IPS-NIHi7 (cell line): ENCODE measurements around the gene GNG13.
"Not testable (repeated sequence)": the region's sequence is repeated elsewhere in the genome, so short reads cannot be mapped to it uniquely, and the experiment has no call there.

ENCODE experiments used
- DNase-seq: peaks from one replicate; pipeline ENCODE4 v3.0.0; 2012; ENCODE audit warnings: mixed read lengths; ENCODE audit errors: extremely low spot score

The GNG13 gene

GRCh38 chr16:831571-832413 lies 31.3 kb upstream of the GNG13 start:
- no peak for DNase-seq

DNA sequence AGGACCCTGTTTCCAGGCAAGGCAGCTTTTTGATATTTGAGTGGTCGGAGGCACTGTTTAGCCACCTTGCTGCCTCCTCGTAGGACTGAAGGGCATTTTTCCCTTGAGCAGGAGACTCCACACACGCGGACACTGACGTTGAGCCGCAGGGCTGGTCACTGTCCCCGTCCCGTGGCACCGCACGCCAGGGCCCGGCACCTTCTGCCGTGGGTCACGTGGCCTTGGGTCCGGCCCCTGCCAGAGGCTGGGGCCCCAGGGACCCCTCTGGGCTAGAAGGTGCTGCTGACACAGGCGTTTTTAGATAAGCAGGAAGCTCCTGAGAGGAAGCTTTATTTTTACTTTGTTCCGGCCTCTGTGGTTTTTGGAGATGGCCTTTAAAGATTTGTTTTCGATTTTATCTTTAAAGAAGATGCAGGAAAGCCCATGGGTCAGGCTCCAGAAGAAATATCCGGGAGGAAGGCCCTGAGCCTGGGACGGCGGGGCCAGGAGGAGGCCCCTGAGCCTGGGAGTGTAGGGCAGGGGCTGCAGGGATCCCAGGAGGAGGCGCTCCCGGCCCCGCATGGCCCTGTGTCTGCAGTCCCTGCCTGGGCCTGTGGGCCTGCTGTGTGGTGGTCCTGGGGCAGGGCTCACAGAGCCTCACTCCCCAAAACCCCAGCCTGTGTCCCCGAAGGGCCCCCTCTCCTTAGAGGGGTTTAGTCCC lies 30.5 kb upstream of the GNG13 start:
- peak; percentile 53 for DNase-seq

- DNase-seq = no peak
Measured at GRCh38 chr16:830107-830870, 29.8 kb upstream of the GNG13 start.

GRCh38 chr16:828891-829290 lies 28.4 kb upstream of the GNG13 start:
- DNase-seq = no peak

- no peak for DNase-seq
Measured at GRCh38 chr16:827513-827912, 27.0 kb upstream of the GNG13 start.

DNA sequence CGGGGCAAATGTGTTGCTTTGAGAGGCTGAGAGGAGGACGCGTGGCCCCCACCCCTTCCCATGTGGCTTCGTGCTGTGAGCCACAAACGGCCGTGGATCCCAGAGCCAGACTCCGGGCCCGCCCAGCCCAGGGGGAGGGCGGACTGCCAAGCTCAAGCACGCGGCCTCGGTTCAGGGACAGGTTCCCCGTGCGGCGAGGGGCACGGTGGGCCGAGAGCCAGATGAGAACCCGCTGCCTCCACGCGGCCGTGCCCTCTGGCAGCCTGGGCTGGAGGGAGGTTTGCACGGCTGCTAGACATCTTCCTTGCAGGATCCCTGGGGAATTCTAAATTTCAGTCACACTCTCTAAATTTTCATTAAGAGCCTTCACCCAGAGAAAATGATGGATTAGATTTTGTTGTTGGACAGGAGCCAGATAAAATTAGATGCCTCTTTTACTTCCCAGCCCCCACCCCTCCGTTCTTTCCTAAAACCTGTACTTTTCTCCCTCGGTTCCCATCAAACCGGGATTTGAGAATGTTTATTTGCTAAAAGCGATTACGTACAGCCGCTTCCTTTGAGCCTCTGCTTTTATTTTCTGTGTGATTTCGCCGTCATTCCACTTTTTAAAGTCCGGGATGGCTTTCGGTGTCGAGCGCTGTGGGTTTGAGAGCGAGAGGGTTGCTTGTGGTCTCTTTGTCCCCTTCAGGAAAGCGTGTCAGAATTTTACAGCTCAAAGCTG lies 25.0 kb upstream of the GNG13 start:
- no peak for DNase-seq

DNA sequence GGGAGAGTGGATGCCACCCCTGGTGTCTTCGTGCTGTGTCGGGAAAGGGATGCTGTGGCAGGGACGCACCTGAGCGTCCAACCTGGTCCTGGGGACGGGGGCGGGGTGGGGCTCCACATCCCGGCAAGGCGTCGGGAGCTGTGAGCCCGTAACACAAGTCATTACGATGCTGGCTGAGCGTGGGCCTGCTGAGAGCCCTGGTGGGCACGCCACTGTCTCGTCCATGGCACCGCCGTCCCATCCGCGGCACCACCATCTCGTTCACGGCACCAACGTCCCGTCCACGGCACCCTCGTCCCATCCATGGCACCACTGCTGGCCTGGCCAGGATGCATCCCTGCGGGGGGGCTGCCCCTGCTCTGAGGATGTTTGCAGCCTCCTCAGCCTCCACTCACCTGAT lies 24.1 kb upstream of the GNG13 start:
- DNase-seq = no peak

GRCh38 chr16:824194-824593 lies 23.7 kb upstream of the GNG13 start:
- no peak for DNase-seq

GRCh38 chr16:822909-823297 lies 22.4 kb upstream of the GNG13 start:
- no peak for DNase-seq

GRCh38 chr16:822174-822908 lies 21.8 kb upstream of the GNG13 start:
- no peak for DNase-seq

DNA sequence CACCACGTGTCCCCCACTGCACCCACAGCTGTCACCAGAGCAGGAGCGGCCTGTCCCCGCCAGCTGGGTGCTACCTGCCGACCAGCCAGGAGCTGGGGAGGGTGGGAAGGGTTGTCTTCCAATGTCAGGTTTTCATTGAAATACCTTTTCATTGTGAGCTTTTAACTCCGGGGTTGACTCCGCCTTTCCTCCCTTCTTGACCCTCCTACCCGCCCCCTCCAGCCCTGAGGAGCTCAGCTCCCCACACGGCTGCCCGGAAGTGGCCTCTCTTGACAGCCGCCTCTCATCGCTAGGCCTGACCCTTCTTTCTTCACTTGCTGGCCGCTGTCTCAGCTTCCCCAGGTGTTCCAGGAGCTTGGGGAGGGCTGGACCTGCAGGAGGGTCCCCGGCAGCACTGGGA lies 21.2 kb upstream of the GNG13 start:
- DNase-seq = peak; percentile 56

DNA sequence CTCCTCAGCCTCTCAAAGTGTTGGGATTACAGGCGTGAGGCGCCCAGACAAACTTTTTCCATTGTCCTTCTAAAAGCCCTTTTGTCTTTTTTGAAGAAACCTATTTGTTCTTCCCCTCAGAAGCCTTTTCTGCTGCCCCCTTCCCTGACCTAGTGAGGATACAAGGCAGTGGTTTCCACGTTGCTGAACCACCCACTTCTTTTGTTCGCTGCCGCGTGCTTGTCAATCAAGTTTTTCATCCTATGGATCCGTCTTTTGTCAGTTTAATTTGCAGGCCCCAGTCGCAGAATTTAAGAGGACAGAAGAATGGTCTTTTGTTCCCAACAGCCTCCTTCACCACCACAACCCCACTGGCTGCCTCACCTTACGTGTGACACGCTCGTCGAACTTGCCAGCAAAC lies 20.2 kb upstream of the GNG13 start:
- no peak for DNase-seq

DNA sequence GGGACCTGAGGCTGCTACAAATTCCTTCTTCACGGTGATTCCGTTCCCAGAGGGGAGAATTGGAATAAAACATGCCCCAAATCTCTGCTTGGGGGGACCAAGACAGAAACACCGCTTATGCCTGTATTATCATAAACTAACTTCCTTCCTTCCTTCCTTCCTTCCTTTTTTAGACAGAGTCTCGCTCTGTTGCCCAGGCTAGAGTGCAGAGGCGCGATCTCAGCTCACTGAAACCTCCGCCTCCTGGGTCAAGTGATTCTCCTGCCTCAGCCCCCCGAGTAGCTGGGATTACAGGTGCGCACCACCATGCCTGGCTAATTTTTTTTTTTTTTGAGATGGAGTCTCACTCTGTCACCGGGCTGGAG lies 19.5 kb upstream of the GNG13 start:
- not testable (repeated sequence) for DNase-seq

GRCh38 chr16:819336-820043 lies 19.0 kb upstream of the GNG13 start:
- no peak for DNase-seq

GRCh38 chr16:818592-818991 lies 18.1 kb upstream of the GNG13 start:
- no peak for DNase-seq

- no peak for DNase-seq
Measured at GRCh38 chr16:818132-818531, 17.6 kb upstream of the GNG13 start.

DNA sequence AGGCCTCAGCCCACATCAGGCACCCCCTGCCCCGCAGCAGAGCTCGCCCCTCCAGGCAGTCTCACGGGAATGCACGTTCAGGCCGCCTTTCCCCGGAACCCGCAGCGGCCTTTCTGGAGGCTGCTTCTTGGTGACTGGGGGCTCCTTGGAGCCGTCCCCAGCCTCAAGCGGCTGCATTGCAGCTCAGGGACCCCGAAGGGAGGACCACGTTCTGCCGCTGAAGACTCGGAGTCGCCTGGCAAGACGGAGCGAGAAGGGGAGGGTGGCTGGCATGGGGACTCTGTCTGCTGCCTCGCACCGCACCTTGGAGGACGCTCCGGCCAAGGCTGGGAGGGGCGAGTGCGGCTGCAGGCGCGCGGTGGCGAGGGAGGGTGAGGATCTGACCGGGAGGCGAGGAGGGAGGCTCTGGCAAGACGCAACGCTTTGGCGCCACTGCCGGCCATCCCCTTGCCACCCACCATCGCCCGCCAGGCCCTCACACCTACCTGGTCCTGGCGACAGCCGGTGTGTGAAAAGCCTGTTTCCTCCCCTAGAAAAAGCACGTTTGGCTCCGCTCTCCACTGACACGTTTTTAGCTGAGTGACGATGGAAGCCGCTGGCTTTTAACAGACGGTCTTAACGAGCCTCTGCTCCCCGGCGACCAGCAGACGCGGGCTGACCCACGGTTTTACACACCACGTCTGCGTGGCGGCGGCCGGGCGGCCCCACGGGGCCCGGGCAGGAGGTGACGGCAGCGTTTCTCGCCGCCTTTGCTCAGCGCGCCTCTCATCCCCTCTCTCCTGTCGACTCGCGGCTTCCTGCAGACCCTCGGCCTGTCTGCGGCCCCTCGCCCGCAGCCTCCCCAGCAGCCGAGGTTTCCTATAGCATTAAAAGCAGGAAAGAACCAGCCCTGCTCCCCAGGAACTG lies 16.7 kb upstream of the GNG13 start:
- no peak for DNase-seq

DNA sequence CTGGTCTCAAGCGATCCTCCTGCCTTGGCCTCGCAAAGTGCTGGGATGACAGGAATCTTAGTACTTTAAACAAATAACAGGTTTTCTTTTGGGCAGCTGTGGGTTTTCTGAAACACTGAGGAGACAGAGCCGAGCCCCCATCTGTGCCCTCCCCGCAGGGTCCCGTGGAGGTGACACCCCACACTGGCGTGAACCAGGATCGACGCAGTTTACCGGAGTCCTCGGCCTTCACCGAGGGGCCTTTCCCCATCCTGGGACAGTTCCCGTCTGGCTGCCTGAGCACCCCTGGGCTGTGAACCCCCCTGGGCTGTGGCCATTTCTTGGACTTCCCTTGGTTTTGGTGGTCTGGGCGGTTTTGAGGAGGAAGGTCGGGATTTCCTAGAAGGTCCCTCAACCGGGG lies 15.3 kb upstream of the GNG13 start:
- no peak for DNase-seq

DNA sequence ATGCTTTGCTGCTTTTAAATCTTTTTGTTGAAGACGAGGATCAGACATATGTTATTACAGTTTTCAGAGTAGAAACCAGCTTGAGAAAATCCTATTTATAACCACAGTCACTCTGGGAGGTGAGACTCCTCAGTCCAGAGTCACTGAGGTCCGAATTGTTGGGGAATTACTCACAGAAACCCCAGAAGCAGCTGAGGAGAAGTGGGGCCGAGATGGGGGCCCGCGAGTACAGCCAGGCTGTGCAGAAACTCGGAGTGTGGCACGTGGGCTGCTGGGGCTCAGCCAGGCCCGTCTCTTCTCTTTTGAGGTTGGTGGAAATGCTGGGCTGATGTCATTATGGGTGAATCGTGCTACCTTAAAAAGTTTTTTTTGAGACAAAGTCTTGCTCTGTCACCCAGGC lies 14.4 kb upstream of the GNG13 start:
- DNase-seq = no peak
